Measurements from ENCODE around the gene MARVELD1. TPM values are rescaled to one million over a fixed set of nuclear protein-coding genes. Genes with fewer than 3 reads are reported as not detected.
"Not testable (repeated sequence)": the region's sequence is repeated elsewhere in the genome, so short reads cannot be mapped to it uniquely, and the experiment has no call there.

MARVELD1 gene
- total RNA-seq, 1 donor from 2014 or later: 12.2 TPM

- H3K27me3 Mint-ChIP-seq (ENCODE audit: unreplicated experiment): peaks cover 5% of the 10 kb centered on the region
- no peak overlapping the region for H3K4me3 Mint-ChIP-seq (ENCODE audit: unreplicated experiment)
- no peaks in the 10 kb centered on the region for H3K36me3 Mint-ChIP-seq (ENCODE audit: unreplicated experiment)
- no peak overlapping the region for H3K27ac Mint-ChIP-seq (ENCODE audit: unreplicated experiment)
- H3K4me1 Mint-ChIP-seq (ENCODE audit: low read depth, unreplicated experiment): peaks cover 17% of the 10 kb centered on the region
- TF ChIP-seq CTCF (IDR thresholded peaks at IDR 0.05; ENCODE audit: partially characterized antibody, unreplicated experiment): no peak
- peaks cover 3% of the 10 kb centered on the region for H3K9me3 Mint-ChIP-seq (ENCODE audit: unreplicated experiment)
- no peak for DNase-seq
These were observed 29.8 kb upstream of the MARVELD1 start for GRCh38 chr10:97683556-97684367.

- not testable (repeated sequence) for H3K9me3 Mint-ChIP-seq (ENCODE audit: unreplicated experiment); H3K27ac Mint-ChIP-seq (ENCODE audit: unreplicated experiment); H3K36me3 Mint-ChIP-seq (ENCODE audit: unreplicated experiment); DNase-seq; H3K27me3 Mint-ChIP-seq (ENCODE audit: unreplicated experiment); H3K4me3 Mint-ChIP-seq (ENCODE audit: unreplicated experiment)
- peaks cover 17% of the 10 kb centered on the region for H3K4me1 Mint-ChIP-seq (ENCODE audit: low read depth, unreplicated experiment)
These were observed 29.2 kb upstream of the MARVELD1 start for GRCh38 chr10:97684368-97684713.

GRCh38 chr10:97684866-97685394 lies 28.6 kb upstream of the MARVELD1 start:
- peaks cover 5% of the 10 kb centered on the region for H3K27me3 Mint-ChIP-seq (ENCODE audit: unreplicated experiment)
- no peak for TF ChIP-seq CTCF (IDR thresholded peaks at IDR 0.05; ENCODE audit: partially characterized antibody, unreplicated experiment)
- no peak overlapping the region for H3K4me3 Mint-ChIP-seq (ENCODE audit: unreplicated experiment)
- DNase-seq: no peak
- H3K4me1 Mint-ChIP-seq (ENCODE audit: low read depth, unreplicated experiment): peaks cover 17% of the 10 kb centered on the region
- peaks cover 3% of the 10 kb centered on the region for H3K9me3 Mint-ChIP-seq (ENCODE audit: unreplicated experiment)
- no peaks in the 10 kb centered on the region for H3K36me3 Mint-ChIP-seq (ENCODE audit: unreplicated experiment)
- no peak overlapping the region for H3K27ac Mint-ChIP-seq (ENCODE audit: unreplicated experiment)

GRCh38 chr10:97685395-97685958 lies 28.1 kb upstream of the MARVELD1 start:
- H3K4me1 Mint-ChIP-seq (ENCODE audit: low read depth, unreplicated experiment): peaks cover 17% of the 10 kb centered on the region
- H3K27ac Mint-ChIP-seq (ENCODE audit: unreplicated experiment): no peak overlapping the region
- no peak overlapping the region for H3K4me3 Mint-ChIP-seq (ENCODE audit: unreplicated experiment)
- peak; percentile 16 for TF ChIP-seq CTCF (IDR thresholded peaks at IDR 0.05; ENCODE audit: partially characterized antibody, unreplicated experiment)
- DNase-seq: no peak
- H3K9me3 Mint-ChIP-seq (ENCODE audit: unreplicated experiment): peaks cover 3% of the 10 kb centered on the region
- no peaks in the 10 kb centered on the region for H3K36me3 Mint-ChIP-seq (ENCODE audit: unreplicated experiment)
- H3K27me3 Mint-ChIP-seq (ENCODE audit: unreplicated experiment): peaks cover 5% of the 10 kb centered on the region

- H3K4me1 Mint-ChIP-seq (ENCODE audit: low read depth, unreplicated experiment): peaks cover 17% of the 10 kb centered on the region
- H3K9me3 Mint-ChIP-seq (ENCODE audit: unreplicated experiment): peaks cover 3% of the 10 kb centered on the region
- no peaks in the 10 kb centered on the region for H3K36me3 Mint-ChIP-seq (ENCODE audit: unreplicated experiment)
- peak overlapping the region; percentile 90 for H3K4me3 Mint-ChIP-seq (ENCODE audit: unreplicated experiment)
- H3K27ac Mint-ChIP-seq (ENCODE audit: unreplicated experiment): peak overlapping the region; percentile 68
- peaks cover 5% of the 10 kb centered on the region for H3K27me3 Mint-ChIP-seq (ENCODE audit: unreplicated experiment)
- DNase-seq: no peak
- TF ChIP-seq CTCF (IDR thresholded peaks at IDR 0.05; ENCODE audit: partially characterized antibody, unreplicated experiment): no peak
These were observed 27.1 kb upstream of the MARVELD1 start for GRCh38 chr10:97686301-97686961.
